GM06990 (cell line): ENCODE measurements around the gene NUP54.

Source experiments
- DNase-seq: peaks from one replicate; pipeline ENCODE4 v3.0.0-alpha.2; 2011; ENCODE audit not compliant: insufficient read length; ENCODE audit errors: extremely low read depth
- H3K27me3 ChIP-seq: replicated peaks from 2 replicates; pipeline ENCODE4 v1.6.0; 2011; ENCODE audit warnings: low read length; ENCODE audit not compliant: control insufficient read depth, insufficient read depth
- H3K36me3 ChIP-seq: 2 replicates; pipeline ENCODE4 v1.5.1; 2011; ENCODE audit warnings: low read length; ENCODE audit not compliant: control insufficient read depth, insufficient read depth
- H3K4me3 ChIP-seq: replicated peaks from 2 replicates; pipeline ENCODE4 v1.5.1; 2011; ENCODE audit warnings: low read depth, mild to moderate bottlenecking, control low read depth, low read length
- CTCF ChIP-seq: IDR thresholded peaks from 2 replicates; pipeline ENCODE4 v1.5.1; 2011; ENCODE audit warnings: low read length, control low read depth, mild to moderate bottlenecking, inconsistent platforms; ENCODE audit not compliant: insufficient read depth, poor library complexity, severe bottlenecking

Gene NUP54

DNA sequence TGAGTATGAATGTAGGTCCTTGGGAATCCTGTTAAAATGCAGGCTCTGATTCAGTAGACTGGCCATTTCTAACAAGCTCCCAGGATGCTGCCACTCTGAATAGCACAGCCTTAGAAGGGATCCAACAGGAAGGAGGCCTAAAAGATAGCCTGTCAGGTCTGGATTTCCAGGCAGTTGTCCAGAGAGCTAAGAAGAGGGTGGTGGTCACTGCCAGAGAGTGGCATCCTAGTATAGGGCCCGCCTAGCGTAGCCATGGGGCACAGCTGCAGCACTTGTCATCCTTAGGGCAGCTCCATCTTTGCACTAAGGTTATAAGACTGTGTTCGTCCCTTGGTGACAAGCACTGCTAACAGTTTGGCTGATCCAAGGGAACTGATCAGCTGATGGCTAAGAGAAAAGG, 20.5 kb upstream of the NUP54 start:
- H3K4me3 ChIP-seq, result no peak overlapping the region
- H3K36me3 ChIP-seq, result peaks cover 7% of the 10 kb centered on the region
- no peaks in the 10 kb centered on the region for H3K27me3 ChIP-seq
- no peak for DNase-seq
- TF ChIP-seq CTCF, result no peak

- H3K4me3 ChIP-seq, result no peak overlapping the region
- no peak for DNase-seq
- no peak for TF ChIP-seq CTCF
- H3K27me3 ChIP-seq, result no peaks in the 10 kb centered on the region
- H3K36me3 ChIP-seq, result peaks cover 5% of the 10 kb centered on the region
Observed at GRCh38 chr4:76166480-76166879, 18.3 kb upstream of the NUP54 start.

- Histone ChIP-seq H3K36me3 (no peaks in the 10 kb centered on the region), H3K27me3 (no peaks in the 10 kb centered on the region), H3K4me3 (no peak overlapping the region)
- TF ChIP-seq CTCF, result no peak
- no peak for DNase-seq
Observed at GRCh38 chr4:76160355-76160754, 12.2 kb upstream of the NUP54 start.

DNA sequence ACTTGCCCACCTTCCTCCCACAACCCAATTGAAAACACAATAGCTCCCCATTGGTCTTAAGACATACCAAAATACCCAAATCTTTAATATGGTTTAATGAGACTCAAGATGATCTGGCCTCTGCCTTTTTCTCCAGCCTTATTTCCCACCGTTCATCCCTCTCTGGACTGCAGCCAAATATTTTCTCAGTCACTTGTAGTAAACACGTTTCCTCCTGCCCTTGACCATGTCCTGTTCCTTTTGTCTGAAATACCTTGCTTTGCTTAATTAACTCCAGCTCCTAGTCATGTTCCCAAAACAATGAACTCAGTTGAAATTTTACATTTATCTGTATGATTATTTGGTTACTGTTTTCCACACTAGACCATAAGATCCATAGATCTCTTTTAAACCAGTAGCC, 8.4 kb upstream of the NUP54 start:
- no peak for DNase-seq
- TF ChIP-seq CTCF, result no peak
- no peaks in the 10 kb centered on the region for H3K27me3 ChIP-seq
- no peak overlapping the region for H3K4me3 ChIP-seq
- no peaks in the 10 kb centered on the region for H3K36me3 ChIP-seq

DNA sequence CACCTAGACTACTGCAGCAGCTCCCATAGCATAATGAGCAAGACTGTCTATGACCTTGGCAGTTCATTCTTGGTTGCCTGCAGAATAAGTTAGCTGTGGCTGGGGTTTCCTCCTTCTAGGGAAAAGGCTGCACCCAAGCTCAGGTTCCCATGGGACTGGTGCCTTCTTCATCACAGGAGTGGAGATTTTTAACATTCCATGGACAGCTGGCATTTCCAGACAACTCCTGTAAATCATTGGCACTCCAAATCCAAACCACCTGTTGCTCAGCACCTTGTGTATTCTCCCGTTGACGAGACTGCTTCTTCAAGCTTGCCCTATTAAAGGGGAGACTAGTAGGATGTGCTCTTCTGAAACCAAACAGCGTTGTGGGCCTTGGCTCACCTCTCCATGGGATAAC, 7.8 kb upstream of the NUP54 start:
- Histone ChIP-seq H3K27me3 (no peaks in the 10 kb centered on the region), H3K36me3 (no peaks in the 10 kb centered on the region), H3K4me3 (no peak overlapping the region)
- DNase-seq, result no peak
- no peak for TF ChIP-seq CTCF

DNA sequence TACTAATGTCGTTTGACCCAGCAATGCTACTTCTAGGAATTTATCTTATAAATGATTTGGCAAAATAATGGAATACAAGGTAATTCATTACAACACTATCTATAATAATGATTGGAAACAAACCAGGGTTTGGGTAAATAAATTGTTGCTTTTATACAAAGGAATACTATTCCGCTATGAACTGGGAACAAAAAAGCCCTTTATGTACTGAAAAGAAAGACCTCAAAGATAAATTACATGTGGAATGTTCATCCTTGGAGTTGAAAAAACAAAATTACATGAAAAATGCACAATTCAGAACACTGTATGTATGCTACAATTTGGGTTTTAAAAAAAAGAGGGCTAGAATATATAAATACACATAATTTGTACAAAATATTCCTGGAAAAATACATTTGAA, 5.2 kb upstream of the NUP54 start:
- DNase-seq, result no peak
- H3K36me3 ChIP-seq, result no peaks in the 10 kb centered on the region
- H3K4me3 ChIP-seq, result no peak overlapping the region
- no peaks in the 10 kb centered on the region for H3K27me3 ChIP-seq
- TF ChIP-seq CTCF, result no peak
